Panc1 (cell line): ENCODE data around the gene IL11.
"Not testable (repeated sequence)": the region's sequence is repeated elsewhere in the genome, so short reads cannot be mapped to it uniquely, and the experiment has no call there.

Experiments
- CTCF ChIP-seq: fragments of 450-650 bp; IDR thresholded peaks from 2 replicates; pipeline ENCODE4 v1.5.1; 2017; ENCODE audit warnings: mild to moderate bottlenecking
- POLR2AphosphoS5 ChIP-seq: IDR thresholded peaks from 2 replicates; pipeline ENCODE4 v1.6.1; 2012; ENCODE audit warnings: mild to moderate bottlenecking, low read depth, low read length, moderate library complexity
- REST ChIP-seq, 2 experiments: IDR thresholded peaks; 2 replicates each; pipeline ENCODE4 v1.6.1; 2011 to 2012; ENCODE audit warnings: low read depth in 2 of 2, control low read depth in 1 of 2, low read length in 1 of 2, mild to moderate bottlenecking in 1 of 2, moderate library complexity in 1 of 2; ENCODE audit not compliant: insufficient read depth in 1 of 2
- SIN3A ChIP-seq: IDR thresholded peaks from 2 replicates; pipeline ENCODE4 v1.6.1; 2012; ENCODE audit warnings: low read depth, mild to moderate bottlenecking, low read length, moderate library complexity, borderline replicate concordance; ENCODE audit not compliant: insufficient read depth
- TCF7L2 ChIP-seq: IDR thresholded peaks from 2 replicates; pipeline ENCODE4 v1.6.1; 2011; ENCODE audit warnings: mild to moderate bottlenecking, low read depth, low read length, inconsistent platforms

- not testable (repeated sequence) for TF ChIP-seq CTCF; SIN3A; REST (IDR thresholded peaks at IDR 0.05; ENCODE audit: insufficient read depth in 1 of 2, low read depth in 2 of 2, low read length in 1 of 2); TCF7L2; POLR2AphosphoS5
Observed at GRCh38 chr19:55409179-55409578, 38.9 kb upstream of the IL11 start.
